ENCODE measurements around the gene PLTP. TPM values are rescaled to one million over a fixed set of nuclear protein-coding genes. Genes with fewer than 3 reads are reported as not detected.

Gene PLTP
- total and polyA plus RNA-seq, 2 of the 13 experiments (the other 11 are each of a cell fraction or from before 2014, with no cell fraction given): 16.9 to 28.6 TPM

DNA sequence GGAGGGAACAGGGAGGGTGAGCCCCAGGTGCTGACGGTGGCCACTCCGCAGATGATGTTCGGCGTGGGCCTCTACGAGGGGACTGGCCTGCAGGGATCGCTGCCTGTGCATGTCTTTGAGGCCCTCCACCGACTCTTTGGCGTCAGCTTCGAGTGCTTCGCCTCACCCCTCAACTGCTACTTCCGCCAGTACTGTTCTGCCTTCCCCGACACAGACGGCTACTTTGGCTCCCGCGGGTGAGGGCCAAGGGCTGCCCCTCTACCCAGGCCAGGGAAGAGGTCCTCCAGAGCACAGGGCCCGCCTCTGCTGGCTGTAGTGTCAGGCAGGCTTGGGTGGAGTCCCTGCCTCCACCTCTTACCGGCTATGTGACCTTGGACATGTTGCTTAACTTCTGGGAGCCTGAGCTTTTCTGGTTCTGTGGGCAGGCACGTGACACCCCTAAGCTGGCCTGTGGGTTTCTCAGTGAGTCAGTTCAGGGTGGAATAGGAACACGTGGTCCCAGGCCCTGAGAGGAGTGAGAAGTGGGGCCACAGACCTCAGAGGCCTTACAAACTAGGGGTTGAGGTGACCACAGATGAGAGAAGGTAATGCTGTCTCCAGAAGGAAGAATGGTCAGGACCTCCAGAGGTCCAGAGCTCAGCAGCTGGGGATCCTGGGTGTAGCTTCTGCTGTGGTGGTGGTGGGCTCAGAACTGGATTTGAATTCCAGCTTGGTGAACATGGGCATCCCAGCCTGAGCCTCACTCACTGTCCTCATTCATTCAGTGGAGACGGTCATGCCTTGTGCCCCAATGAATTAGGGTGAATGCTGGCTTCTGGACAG lies 34.4 kb upstream of the PLTP start (continued):
- TF ChIP-seq MTA1 (CRISPR knock-in tag; IDR thresholded peaks at IDR 0.05; ENCODE audit: borderline replicate concordance): peak; percentile 90; the same call in 1 of the 2 replicates
- peak; percentile 94 for TF ChIP-seq IRF2 (CRISPR knock-in tag; IDR thresholded peaks at IDR 0.05)
- peak; percentile 97 for TF ChIP-seq ZNF335 (CRISPR knock-in tag; IDR thresholded peaks at IDR 0.05)
- TF ChIP-seq IRX3 (CRISPR knock-in tag; IDR thresholded peaks at IDR 0.05; ENCODE audit: borderline replicate concordance, low read depth): peak; percentile 95; the same call in 1 of the 2 replicates
- TF ChIP-seq SCMH1 (CRISPR knock-in tag; IDR thresholded peaks at IDR 0.05; ENCODE audit: borderline replicate concordance): no peak
- peak; percentile 71; the same call in 1 of the 2 replicates for TF ChIP-seq IRF9 (CRISPR knock-in tag; IDR thresholded peaks at IDR 0.05; ENCODE audit: borderline replicate concordance)
- TF ChIP-seq ZSCAN21 (CRISPR knock-in tag; IDR thresholded peaks at IDR 0.05; ENCODE audit: borderline replicate concordance): peak; percentile 66; the same call in 1 of the 2 replicates
- TF ChIP-seq ZNF790 (CRISPR knock-in tag; IDR thresholded peaks at IDR 0.05; ENCODE audit: borderline replicate concordance): no peak; the same call in 1 of the 2 replicates
- no peak; the same call in 1 of the 2 replicates for TF ChIP-seq PREB (CRISPR knock-in tag; IDR thresholded peaks at IDR 0.05)
- TF ChIP-seq BORCS8-MEF2B (CRISPR knock-in tag; IDR thresholded peaks at IDR 0.05): peak; percentile 74
- TF ChIP-seq ZNF3 (CRISPR knock-in tag; IDR thresholded peaks at IDR 0.05): peak; percentile 63; the same call in 1 of the 2 replicates
- TF ChIP-seq NPAS2 (CRISPR knock-in tag; IDR thresholded peaks at IDR 0.05; ENCODE audit: borderline replicate concordance): no peak
- TF ChIP-seq NKX3-1 (CRISPR knock-in tag; IDR thresholded peaks at IDR 0.05): peak; percentile 69; the same call in 1 of the 2 replicates
- 0 out of 2 replicates have a peak, but pooled peaks have one; percentile 1 for TF ChIP-seq MAFF (IDR thresholded peaks at IDR 0.05; ENCODE audit: low read depth, low read length)
- TF ChIP-seq RCOR2 (CRISPR knock-in tag; IDR thresholded peaks at IDR 0.05): peak; percentile 80; the same call in 1 of the 2 replicates
- no peak for TF ChIP-seq KLF15 (CRISPR knock-in tag; IDR thresholded peaks at IDR 0.05; ENCODE audit: borderline replicate concordance)
- TF ChIP-seq HNRNPH1 (optimal IDR thresholded peaks at IDR 0.05; ENCODE audit: low read depth, low read length): no peak
- peak; percentile 71 for TF ChIP-seq ZNF34 (CRISPR knock-in tag; IDR thresholded peaks at IDR 0.05; ENCODE audit: borderline replicate concordance)
- TF ChIP-seq SMARCE1 (IDR thresholded peaks at IDR 0.05; ENCODE audit: borderline replicate concordance): no peak
- peak; percentile 100 for TF ChIP-seq CEBPB (IDR thresholded peaks at IDR 0.05; ENCODE audit: borderline replicate concordance, low read depth, low read length)
- TF ChIP-seq ATF7-NPFF (CRISPR knock-in tag; IDR thresholded peaks at IDR 0.05; ENCODE audit: low read depth): peak; percentile 80; the same call in 1 of the 2 replicates
- no peak for TF ChIP-seq ZFP41 (CRISPR knock-in tag; IDR thresholded peaks at IDR 0.05; ENCODE audit: borderline replicate concordance)
- no peak for TF ChIP-seq TAF15 (IDR thresholded peaks at IDR 0.05; ENCODE audit: low read depth, low read length, poor library complexity, severe bottlenecking)
- peak; percentile 66 to 84 for TF ChIP-seq HMGXB4 (CRISPR knock-in tag; IDR thresholded peaks at IDR 0.05; ENCODE audit: borderline replicate concordance in 1 of 2, low read depth in 1 of 2)

All from HepG2 (cell line).